Measurements from ENCODE around the gene ADAM22. TPM values are rescaled to one million over a fixed set of nuclear protein-coding genes. Genes with fewer than 3 reads are reported as not detected.

Gene ADAM22
- total RNA-seq, 1 donor from 2014 or later: 2.7 TPM

DNA sequence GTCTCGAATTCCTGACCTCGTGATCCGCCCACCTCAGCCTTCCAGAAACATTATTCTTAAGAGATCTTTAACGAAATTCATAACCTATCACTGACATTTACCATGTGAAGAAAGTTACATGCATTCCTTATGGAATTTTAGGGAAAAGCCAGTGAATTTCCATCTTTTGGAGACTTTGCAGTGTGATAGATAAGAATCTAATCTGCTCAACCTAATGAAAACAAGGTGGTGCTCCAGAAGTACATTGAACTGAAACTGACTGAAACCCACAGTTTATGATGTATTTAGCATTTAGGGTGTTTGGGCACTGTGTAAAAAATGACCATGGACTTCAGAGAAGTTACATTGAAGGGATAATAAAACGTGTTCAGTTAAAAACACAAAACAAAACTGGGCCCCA is 242.1 kb downstream of the ADAM22 start:
- no peaks in the 10 kb centered on the region for H3K9me3 ChIP-seq
- H3K27ac ChIP-seq: no peak overlapping the region
- TF ChIP-seq, protein P1, sequence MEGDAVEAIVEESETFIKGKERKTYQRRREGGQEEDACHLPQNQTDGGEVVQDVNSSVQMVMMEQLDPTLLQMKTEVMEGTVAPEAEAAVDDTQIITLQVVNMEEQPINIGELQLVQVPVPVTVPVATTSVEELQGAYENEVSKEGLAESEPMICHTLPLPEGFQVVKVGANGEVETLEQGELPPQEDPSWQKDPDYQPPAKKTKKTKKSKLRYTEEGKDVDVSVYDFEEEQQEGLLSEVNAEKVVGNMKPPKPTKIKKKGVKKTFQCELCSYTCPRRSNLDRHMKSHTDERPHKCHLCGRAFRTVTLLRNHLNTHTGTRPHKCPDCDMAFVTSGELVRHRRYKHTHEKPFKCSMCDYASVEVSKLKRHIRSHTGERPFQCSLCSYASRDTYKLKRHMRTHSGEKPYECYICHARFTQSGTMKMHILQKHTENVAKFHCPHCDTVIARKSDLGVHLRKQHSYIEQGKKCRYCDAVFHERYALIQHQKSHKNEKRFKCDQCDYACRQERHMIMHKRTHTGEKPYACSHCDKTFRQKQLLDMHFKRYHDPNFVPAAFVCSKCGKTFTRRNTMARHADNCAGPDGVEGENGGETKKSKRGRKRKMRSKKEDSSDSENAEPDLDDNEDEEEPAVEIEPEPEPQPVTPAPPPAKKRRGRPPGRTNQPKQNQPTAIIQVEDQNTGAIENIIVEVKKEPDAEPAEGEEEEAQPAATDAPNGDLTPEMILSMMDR (IDR thresholded peaks at IDR 0.05): no peak
- H3K36me3 ChIP-seq: no peaks in the 10 kb centered on the region
- DNase-seq: no peak
- no peaks in the 10 kb centered on the region for H3K4me1 ChIP-seq
- H3K4me3 ChIP-seq: no peak overlapping the region
- no peak for ATAC-seq
- no peaks in the 10 kb centered on the region for H3K27me3 ChIP-seq (ENCODE audit: low read depth)
- intact Hi-C loops (cut with DNase I): no loop called here

- Histone ChIP-seq H3K4me3 (no peak overlapping the region), H3K27ac (no peak overlapping the region), H3K27me3 (ENCODE audit: low read depth) (no peaks in the 10 kb centered on the region), H3K4me1 (no peaks in the 10 kb centered on the region), H3K36me3 (no peaks in the 10 kb centered on the region), H3K9me3 (no peaks in the 10 kb centered on the region)
- TF ChIP-seq, protein P1 (IDR thresholded peaks at IDR 0.05): no peak
- ATAC-seq: peak in 1 of 2 donors; percentile 46
- no peak for DNase-seq
- intact Hi-C loops (cut with DNase I): no loop called here
These were observed 249.0 kb downstream of the ADAM22 start for GRCh38 chr7:88183051-88183450.

DNA sequence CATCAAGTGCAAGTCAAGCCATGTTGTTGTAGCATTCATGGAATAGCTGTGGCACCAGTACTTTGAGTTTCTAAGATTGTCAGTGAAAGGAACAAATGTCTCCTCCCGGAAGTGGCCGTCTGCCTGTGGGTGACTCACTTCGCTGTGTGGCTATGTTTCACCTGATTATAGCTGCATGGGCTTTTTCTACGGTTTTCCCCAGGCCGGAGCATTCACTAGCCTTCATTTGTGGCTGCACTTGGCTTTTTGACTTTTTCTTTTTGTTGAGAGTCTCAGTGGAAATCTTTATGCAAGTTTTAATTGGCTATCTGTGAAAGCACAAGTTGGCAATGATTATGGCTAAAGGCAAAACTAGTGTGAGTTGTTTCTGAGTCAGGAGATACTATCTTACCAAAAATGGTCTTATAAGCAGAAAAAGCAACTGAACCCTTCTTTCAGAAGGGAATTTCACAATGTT is 250.8 kb downstream of the ADAM22 start:
- no peak overlapping the region for H3K27ac ChIP-seq

GRCh38 chr7:88185650-88186049 is 251.6 kb downstream of the ADAM22 start:
- intact Hi-C loops (cut with DNase I): no loop called here
- H3K27me3 ChIP-seq (ENCODE audit: low read depth): no peaks in the 10 kb centered on the region

More for the DNA sequence above, 250.8 kb downstream of the ADAM22 start:
- TF ChIP-seq, protein P1 (IDR thresholded peaks at IDR 0.05): no peak
- H3K9me3 ChIP-seq: no peaks in the 10 kb centered on the region
- H3K27me3 ChIP-seq (ENCODE audit: low read depth): no peaks in the 10 kb centered on the region
- H3K4me3 ChIP-seq: no peak overlapping the region
- ATAC-seq: no peak
- intact Hi-C loops (cut with DNase I): no loop called here
- H3K36me3 ChIP-seq: no peaks in the 10 kb centered on the region
- DNase-seq: no peak
- H3K4me1 ChIP-seq: no peaks in the 10 kb centered on the region

DNA sequence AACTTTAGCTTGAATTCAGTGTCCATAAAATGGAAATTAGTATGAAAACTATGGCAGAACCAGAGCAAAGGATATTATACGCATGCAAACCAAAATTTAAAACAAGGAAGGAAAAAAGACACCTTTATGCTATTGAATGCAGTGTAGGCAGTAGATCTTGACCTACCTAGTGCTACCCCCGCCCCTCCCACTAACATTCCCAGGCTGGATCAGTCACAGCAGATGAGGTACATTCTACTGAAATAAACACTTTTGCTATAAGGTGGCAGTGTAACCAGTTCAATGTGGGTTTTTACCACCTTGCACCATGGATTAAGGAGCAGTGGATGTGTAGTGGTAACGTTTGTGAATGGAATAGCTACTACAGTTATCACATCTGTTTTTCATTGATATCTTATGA is 257.9 kb downstream of the ADAM22 start:
- TF ChIP-seq, protein P1 (IDR thresholded peaks at IDR 0.05): no peak

More at GRCh38 chr7:88185650-88186049, 251.6 kb downstream of the ADAM22 start:
- ATAC-seq (no peak), DNase-seq (no peak)
- Histone ChIP-seq H3K36me3 (no peaks in the 10 kb centered on the region), H3K27ac (no peak overlapping the region), H3K4me3 (no peak overlapping the region), H3K9me3 (no peaks in the 10 kb centered on the region), H3K4me1 (no peaks in the 10 kb centered on the region)
- TF ChIP-seq, protein P1 (IDR thresholded peaks at IDR 0.05): no peak

GRCh38 chr7:88200261-88200660 is 266.2 kb downstream of the ADAM22 start:
- H3K36me3 ChIP-seq: peaks cover 41% of the 10 kb centered on the region
- intact Hi-C loops (cut with DNase I): no loop called here
- no peak for DNase-seq
- no peaks in the 10 kb centered on the region for H3K9me3 ChIP-seq
- H3K4me3 ChIP-seq: no peak overlapping the region
- ATAC-seq: no peak
- no peak overlapping the region for H3K27ac ChIP-seq
- no peaks in the 10 kb centered on the region for H3K4me1 ChIP-seq
- TF ChIP-seq, protein P1 (IDR thresholded peaks at IDR 0.05): no peak
- H3K27me3 ChIP-seq (ENCODE audit: low read depth): no peaks in the 10 kb centered on the region

More for the DNA sequence above, 257.9 kb downstream of the ADAM22 start:
- Histone ChIP-seq H3K4me3 (no peak overlapping the region), H3K36me3 (no peaks in the 10 kb centered on the region), H3K27me3 (ENCODE audit: low read depth) (no peaks in the 10 kb centered on the region), H3K4me1 (no peaks in the 10 kb centered on the region), H3K27ac (no peak overlapping the region), H3K9me3 (no peaks in the 10 kb centered on the region)
- intact Hi-C loops (cut with DNase I): no loop called here
- no peak for ATAC-seq
- DNase-seq: no peak

All from lower lobe of right lung (tissue), 2 donors.